ENCODE measurements around the gene NUP62. TPM values are rescaled to one million over a fixed set of nuclear protein-coding genes. Genes with fewer than 3 reads are reported as not detected.
"Not testable (repeated sequence)": the region's sequence is repeated elsewhere in the genome, so short reads cannot be mapped to it uniquely, and the experiment has no call there.

Gene NUP62
- 14.4 and 18.1 TPM in 2 replicates for total RNA-seq

- peak; percentile 83 to 89 for DNase-seq (ENCODE audit: low read depth in 2 of 2)
These were observed at the start of gene NUP62, which contains the start of gene ATF5 for GRCh38 chr19:49929121-49929610. Gene NUP62 (minus strand): TSS chr19:49929504. CDS start chr19:49909807, 19,697 bp downstream. Gene ATF5 (plus strand): TSS chr19:49929205. CDS start chr19:49930851, 1,646 bp downstream.

- no peak for DNase-seq (ENCODE audit: low read depth in 2 of 2)
These were observed 49.0 kb upstream of the NUP62 start for GRCh38 chr19:49978324-49978723.

- DNase-seq (ENCODE audit: low read depth in 2 of 2), result no peak
These were observed 48.6 kb upstream of the NUP62 start for GRCh38 chr19:49977881-49978280.

- DNase-seq (ENCODE audit: low read depth in 2 of 2), result no peak
These were observed 47.8 kb upstream of the NUP62 start for GRCh38 chr19:49977076-49977475.

GRCh38 chr19:49976496-49976895 lies 47.2 kb upstream of the NUP62 start:
- DNase-seq (ENCODE audit: low read depth in 2 of 2), result no peak

GRCh38 chr19:49975051-49975450 lies 45.7 kb upstream of the NUP62 start:
- DNase-seq (ENCODE audit: low read depth in 2 of 2), result no peak

- no peak for DNase-seq (ENCODE audit: low read depth in 2 of 2)
These were observed 44.7 kb upstream of the NUP62 start for GRCh38 chr19:49973987-49974386.

GRCh38 chr19:49972841-49973240 lies 43.5 kb upstream of the NUP62 start:
- no peak for DNase-seq (ENCODE audit: low read depth in 2 of 2)

- no peak for DNase-seq (ENCODE audit: low read depth in 2 of 2)
These were observed 42.7 kb upstream of the NUP62 start for GRCh38 chr19:49971991-49972411.

GRCh38 chr19:49969355-49969754 lies 40.1 kb upstream of the NUP62 start:
- DNase-seq (ENCODE audit: low read depth in 2 of 2), result not testable (repeated sequence)

GRCh38 chr19:49968279-49968922 lies 39.1 kb upstream of the NUP62 start:
- no peak for DNase-seq (ENCODE audit: low read depth in 2 of 2)

- not testable (repeated sequence) for DNase-seq (ENCODE audit: low read depth in 2 of 2)
These were observed 31.7 kb upstream of the NUP62 start, which contains the start of gene SIGLEC11 for GRCh38 chr19:49960980-49961379. Gene SIGLEC11 (minus strand): TSS chr19:49961172. CDS start chr19:49961081, 91 bp downstream.

- DNase-seq (ENCODE audit: low read depth in 2 of 2), result not testable (repeated sequence)
These were observed 30.6 kb upstream of the NUP62 start for GRCh38 chr19:49959892-49960291.

- not testable (repeated sequence) for DNase-seq (ENCODE audit: low read depth in 2 of 2)
These were observed 29.3 kb upstream of the NUP62 start for GRCh38 chr19:49958596-49958995.

- DNase-seq (ENCODE audit: low read depth in 2 of 2), result not testable (repeated sequence)
These were observed 28.8 kb upstream of the NUP62 start for GRCh38 chr19:49958144-49958543.

- no peak for DNase-seq (ENCODE audit: low read depth in 2 of 2)
These were observed 28.1 kb upstream of the NUP62 start for GRCh38 chr19:49957262-49957915.

- DNase-seq (ENCODE audit: low read depth in 2 of 2), result no peak
These were observed 26.8 kb upstream of the NUP62 start for GRCh38 chr19:49956115-49956495.

GRCh38 chr19:49954933-49955332 lies 25.6 kb upstream of the NUP62 start:
- peak; percentile 39 to 55 for DNase-seq (ENCODE audit: low read depth in 2 of 2)

GRCh38 chr19:49954092-49954829 lies 25.0 kb upstream of the NUP62 start:
- DNase-seq (ENCODE audit: low read depth in 2 of 2), result peak in 1 of 2 donors; percentile 25

- no peak for DNase-seq (ENCODE audit: low read depth in 2 of 2)
These were observed 24.1 kb upstream of the NUP62 start for GRCh38 chr19:49953416-49953815.

GRCh38 chr19:49952906-49953305 lies 23.6 kb upstream of the NUP62 start:
- DNase-seq (ENCODE audit: low read depth in 2 of 2), result no peak

GRCh38 chr19:49952479-49952836 lies 23.2 kb upstream of the NUP62 start:
- DNase-seq (ENCODE audit: low read depth in 2 of 2), result no peak

Measured in lung microvascular endothelial cell (primary cell).